Neural cell (in vitro differentiated cells): ENCODE data around the gene DRAM1. TPM values are rescaled to one million over a fixed set of nuclear protein-coding genes. Genes with fewer than 3 reads are reported as not detected.

Experiments
- H2AFZ ChIP-seq: fragments of 200-600, 300-800 bp; sonication (generic), shearing (Covaris generic); 2 replicates; pipeline ENCODE4 v1.6.0; 2014; ENCODE audit warnings: low read depth, mild to moderate bottlenecking, antibody characterized with exemption, low read length, moderate library complexity
- H3F3A ChIP-seq: fragments of 200-600 bp; shearing (Covaris generic); 2 replicates; pipeline ENCODE4 v1.6.1; 2016; ENCODE audit warnings: mild to moderate bottlenecking, moderate library complexity, mixed read lengths, antibody characterized with exemption, low read length; ENCODE audit not compliant: insufficient read depth, poor library complexity, severe bottlenecking
- H3K27ac ChIP-seq: fragments of 200-600, 300-800 bp; sonication (generic), shearing (Covaris generic); 2 replicates; pipeline ENCODE4 v1.5.1; 2014; ENCODE audit warnings: mild to moderate bottlenecking, low read length, moderate library complexity
- H3K27me3 ChIP-seq: fragments of 300-800, 200-600 bp; sonication (generic), shearing (Covaris generic); 2 replicates; pipeline ENCODE4 v1.6.0; 2014; ENCODE audit warnings: mild to moderate bottlenecking, low read depth, low read length, moderate library complexity; ENCODE audit not compliant: insufficient read depth
- H3K36me3 ChIP-seq: fragments of 300-800, 200-600 bp; sonication (generic), shearing (Covaris generic); 2 replicates; pipeline ENCODE4 v1.5.1; 2014; ENCODE audit warnings: mild to moderate bottlenecking, antibody characterized with exemption, low read length, moderate library complexity; ENCODE audit not compliant: insufficient read depth
- H3K4me2 ChIP-seq: fragments of 300-800, 200-600 bp; sonication (generic), shearing (Covaris generic); 2 replicates; pipeline ENCODE4 v1.6.0; 2014; ENCODE audit warnings: mild to moderate bottlenecking, low read length
- H3K4me3 ChIP-seq: fragments of 300-800, 200-600 bp; sonication (generic), shearing (Covaris generic); 2 replicates; pipeline ENCODE4 v1.5.1; 2014; ENCODE audit warnings: mild to moderate bottlenecking, low read length, moderate library complexity
- H3K79me2 ChIP-seq: fragments of 200-600 bp; shearing (Covaris generic); replicated peaks from 2 replicates; pipeline ENCODE4 v1.6.0; 2014; ENCODE audit warnings: mild to moderate bottlenecking, low read length, moderate library complexity; ENCODE audit not compliant: insufficient read depth
- H3K9ac ChIP-seq: fragments of 300-800, 200-600 bp; sonication (generic), shearing (Covaris generic); 2 replicates; pipeline ENCODE4 v1.6.1; 2016; ENCODE audit warnings: mild to moderate bottlenecking, low read length, mixed read lengths
- H3K9me2 ChIP-seq: fragments of 200-600 bp; shearing (Covaris generic); 2 replicates; pipeline ENCODE4 v1.6.1; 2016; ENCODE audit warnings: mild to moderate bottlenecking, low read length, mixed read lengths; ENCODE audit not compliant: insufficient read depth
- H3K9me3 ChIP-seq: fragments of 200-600, 300-800 bp; sonication (generic), shearing (Covaris generic); 2 replicates; pipeline ENCODE4 v1.6.1; 2016; ENCODE audit warnings: mild to moderate bottlenecking, mixed run types, low read length, moderate library complexity, mixed read lengths
- H4K20me1 ChIP-seq: fragments of 200-600 bp; shearing (Covaris generic); 2 replicates; pipeline ENCODE4 v1.6.1; 2016; ENCODE audit warnings: mild to moderate bottlenecking, mixed run types; ENCODE audit not compliant: insufficient read depth
- EP300 ChIP-seq: fragments of 450-650 bp; conservative IDR thresholded peaks from 2 replicates; pipeline ENCODE4 v1.6.1; 2014; ENCODE audit warnings: antibody characterized with exemption, mild to moderate bottlenecking, moderate library complexity; ENCODE audit not compliant: poor library complexity, severe bottlenecking
- EZH2 ChIP-seq: fragments of 200-600, 300-800 bp; shearing (Covaris generic), sonication (generic); IDR thresholded peaks from 2 replicates; pipeline ENCODE4 v1.6.1; 2014; ENCODE audit warnings: antibody characterized with exemption, low read length, borderline replicate concordance, mild to moderate bottlenecking; ENCODE audit not compliant: insufficient read depth, poor library complexity, severe bottlenecking
- MXI1 ChIP-seq: fragments of 450-650 bp; conservative IDR thresholded peaks from 2 replicates; pipeline ENCODE4 v1.6.1; 2014; ENCODE audit warnings: antibody characterized with exemption, mild to moderate bottlenecking; ENCODE audit not compliant: poor library complexity, severe bottlenecking
- POLR2AphosphoS5 ChIP-seq: IDR thresholded peaks from 2 replicates; pipeline ENCODE4 v1.6.1; 2012
- RAD21 ChIP-seq: fragments of 450-650 bp; conservative IDR thresholded peaks from 2 replicates; pipeline ENCODE4 v1.6.1; 2014; ENCODE audit warnings: antibody characterized with exemption, mild to moderate bottlenecking, moderate library complexity
- SMC3 ChIP-seq: fragments of 450-650 bp; conservative IDR thresholded peaks from 2 replicates; pipeline ENCODE4 v1.6.1; 2014; ENCODE audit warnings: antibody characterized with exemption, mild to moderate bottlenecking, moderate library complexity; ENCODE audit not compliant: poor library complexity
- TAF1 ChIP-seq: IDR thresholded peaks from 2 replicates; pipeline ENCODE4 v1.6.1; 2012; ENCODE audit warnings: low read depth
- polyA plus RNA-seq: library from polyadenylated mRNA; depleted of rRNA; stranded (reverse); fragments of >200 nt; gene quantifications from 2 replicates; pipeline ENCODE4 v1.2.3, GENCODE V29; 2014
- TF ChIP-seq, protein P1 (sequence below): fragments of 450-650 bp; IDR thresholded peaks from 2 replicates; pipeline ENCODE4 v1.5.1; 2014; ENCODE audit warnings: antibody characterized with exemption, mild to moderate bottlenecking, moderate library complexity; ENCODE audit not compliant: poor library complexity, severe bottlenecking
- TF ChIP-seq, protein P2 (sequence below): IDR thresholded peaks from 2 replicates; pipeline ENCODE4 v1.6.1; 2012; ENCODE audit warnings: borderline replicate concordance

Gene DRAM1
- polyA plus RNA-seq, 1 donor from 2014 or later: 0.17 TPM

DNA sequence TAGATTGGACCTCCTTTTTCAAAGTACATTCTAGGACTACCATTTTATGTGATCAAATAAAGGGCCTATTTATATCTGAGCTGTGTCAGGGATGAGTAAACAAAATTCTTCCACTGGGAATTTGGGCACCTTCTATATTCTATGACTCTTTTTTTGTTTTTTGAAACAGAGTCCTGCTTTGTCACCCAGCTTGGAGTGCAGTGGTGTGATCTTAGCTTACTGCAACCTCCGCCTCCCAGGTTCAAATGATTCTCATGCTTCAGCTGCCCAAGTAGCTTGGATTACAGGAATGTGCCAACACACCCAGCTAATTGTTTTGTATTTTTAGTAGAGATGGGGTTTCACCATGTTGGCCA lies 64.8 kb downstream of the DRAM1 start:
- H3K9me3 ChIP-seq: no peaks in the 10 kb centered on the region
- H3K9ac ChIP-seq: no peak overlapping the region
- no peaks in the 10 kb centered on the region for H3F3A ChIP-seq
- no peak overlapping the region for H3K27ac ChIP-seq
- TF ChIP-seq POLR2AphosphoS5: no peak
- TF ChIP-seq TAF1: no peak
- no peak for TF ChIP-seq SMC3
- TF ChIP-seq, protein P1, sequence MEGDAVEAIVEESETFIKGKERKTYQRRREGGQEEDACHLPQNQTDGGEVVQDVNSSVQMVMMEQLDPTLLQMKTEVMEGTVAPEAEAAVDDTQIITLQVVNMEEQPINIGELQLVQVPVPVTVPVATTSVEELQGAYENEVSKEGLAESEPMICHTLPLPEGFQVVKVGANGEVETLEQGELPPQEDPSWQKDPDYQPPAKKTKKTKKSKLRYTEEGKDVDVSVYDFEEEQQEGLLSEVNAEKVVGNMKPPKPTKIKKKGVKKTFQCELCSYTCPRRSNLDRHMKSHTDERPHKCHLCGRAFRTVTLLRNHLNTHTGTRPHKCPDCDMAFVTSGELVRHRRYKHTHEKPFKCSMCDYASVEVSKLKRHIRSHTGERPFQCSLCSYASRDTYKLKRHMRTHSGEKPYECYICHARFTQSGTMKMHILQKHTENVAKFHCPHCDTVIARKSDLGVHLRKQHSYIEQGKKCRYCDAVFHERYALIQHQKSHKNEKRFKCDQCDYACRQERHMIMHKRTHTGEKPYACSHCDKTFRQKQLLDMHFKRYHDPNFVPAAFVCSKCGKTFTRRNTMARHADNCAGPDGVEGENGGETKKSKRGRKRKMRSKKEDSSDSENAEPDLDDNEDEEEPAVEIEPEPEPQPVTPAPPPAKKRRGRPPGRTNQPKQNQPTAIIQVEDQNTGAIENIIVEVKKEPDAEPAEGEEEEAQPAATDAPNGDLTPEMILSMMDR: no peak
- no peak for TF ChIP-seq EZH2
- no peak for TF ChIP-seq EP300
- TF ChIP-seq, protein P2, sequence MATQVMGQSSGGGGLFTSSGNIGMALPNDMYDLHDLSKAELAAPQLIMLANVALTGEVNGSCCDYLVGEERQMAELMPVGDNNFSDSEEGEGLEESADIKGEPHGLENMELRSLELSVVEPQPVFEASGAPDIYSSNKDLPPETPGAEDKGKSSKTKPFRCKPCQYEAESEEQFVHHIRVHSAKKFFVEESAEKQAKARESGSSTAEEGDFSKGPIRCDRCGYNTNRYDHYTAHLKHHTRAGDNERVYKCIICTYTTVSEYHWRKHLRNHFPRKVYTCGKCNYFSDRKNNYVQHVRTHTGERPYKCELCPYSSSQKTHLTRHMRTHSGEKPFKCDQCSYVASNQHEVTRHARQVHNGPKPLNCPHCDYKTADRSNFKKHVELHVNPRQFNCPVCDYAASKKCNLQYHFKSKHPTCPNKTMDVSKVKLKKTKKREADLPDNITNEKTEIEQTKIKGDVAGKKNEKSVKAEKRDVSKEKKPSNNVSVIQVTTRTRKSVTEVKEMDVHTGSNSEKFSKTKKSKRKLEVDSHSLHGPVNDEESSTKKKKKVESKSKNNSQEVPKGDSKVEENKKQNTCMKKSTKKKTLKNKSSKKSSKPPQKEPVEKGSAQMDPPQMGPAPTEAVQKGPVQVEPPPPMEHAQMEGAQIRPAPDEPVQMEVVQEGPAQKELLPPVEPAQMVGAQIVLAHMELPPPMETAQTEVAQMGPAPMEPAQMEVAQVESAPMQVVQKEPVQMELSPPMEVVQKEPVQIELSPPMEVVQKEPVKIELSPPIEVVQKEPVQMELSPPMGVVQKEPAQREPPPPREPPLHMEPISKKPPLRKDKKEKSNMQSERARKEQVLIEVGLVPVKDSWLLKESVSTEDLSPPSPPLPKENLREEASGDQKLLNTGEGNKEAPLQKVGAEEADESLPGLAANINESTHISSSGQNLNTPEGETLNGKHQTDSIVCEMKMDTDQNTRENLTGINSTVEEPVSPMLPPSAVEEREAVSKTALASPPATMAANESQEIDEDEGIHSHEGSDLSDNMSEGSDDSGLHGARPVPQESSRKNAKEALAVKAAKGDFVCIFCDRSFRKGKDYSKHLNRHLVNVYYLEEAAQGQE: no peak
- TF ChIP-seq RAD21: no peak
- no peak for TF ChIP-seq MXI1
- H3K27me3 ChIP-seq: no peaks in the 10 kb centered on the region
- no peaks in the 10 kb centered on the region for H3K9me2 ChIP-seq
- H3K4me3 ChIP-seq: no peak overlapping the region
- no peak overlapping the region for H3K4me2 ChIP-seq
- no peak overlapping the region for H2AFZ ChIP-seq
- H4K20me1 ChIP-seq: no peaks in the 10 kb centered on the region
- no peaks in the 10 kb centered on the region for H3K36me3 ChIP-seq
- no peaks in the 10 kb centered on the region for H3K79me2 ChIP-seq

DNA sequence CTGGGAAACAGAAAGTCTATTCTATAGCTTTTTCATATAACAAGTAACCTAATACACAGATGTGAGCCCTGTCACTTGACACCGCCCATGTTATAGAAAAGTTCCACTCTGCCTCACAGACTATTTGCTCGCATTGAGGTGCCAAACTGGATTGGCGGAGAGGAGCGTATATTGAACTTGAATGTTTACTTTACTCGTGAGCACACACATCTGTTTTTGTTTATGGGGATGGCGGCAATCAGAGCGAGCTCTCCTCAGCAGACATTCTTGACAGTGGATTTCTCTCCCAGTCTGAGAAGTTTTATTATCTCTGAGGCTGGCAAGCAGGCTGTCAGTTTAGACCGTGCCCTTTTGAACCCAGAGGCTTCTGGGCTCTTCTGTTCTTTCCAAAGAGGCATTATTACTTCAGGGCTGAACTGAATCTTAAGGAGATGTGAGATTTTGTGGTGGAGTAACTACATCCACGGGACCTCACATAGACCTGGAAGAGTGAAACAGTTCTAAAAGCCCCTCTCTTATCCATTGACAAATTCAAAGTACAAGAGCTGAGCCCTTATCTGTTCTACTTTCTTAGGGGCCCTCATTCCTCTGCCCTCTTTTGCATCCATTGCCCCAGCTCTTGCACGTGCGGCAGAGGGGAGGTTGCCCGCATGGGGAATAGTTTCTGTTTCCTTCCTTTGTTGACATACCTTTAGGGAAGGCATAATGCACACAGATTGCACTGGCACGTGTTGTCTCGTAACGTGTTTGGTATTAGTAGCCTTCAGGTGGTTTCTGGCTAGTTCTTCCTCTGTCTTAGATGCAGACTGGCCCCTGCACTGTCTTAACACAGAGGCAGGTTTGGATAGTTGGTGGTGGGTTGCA lies 68.2 kb downstream of the DRAM1 start:
- H4K20me1 ChIP-seq: no peaks in the 10 kb centered on the region
- H3F3A ChIP-seq: no peaks in the 10 kb centered on the region
- no peaks in the 10 kb centered on the region for H3K9me3 ChIP-seq
- no peaks in the 10 kb centered on the region for H3K36me3 ChIP-seq
- H3K4me2 ChIP-seq: no peak overlapping the region
- H3K4me3 ChIP-seq: no peak overlapping the region
- H3K27me3 ChIP-seq: no peaks in the 10 kb centered on the region
- no peak overlapping the region for H3K9ac ChIP-seq
- TF ChIP-seq, protein P1: no peak
- TF ChIP-seq EP300: no peak
- no peak for TF ChIP-seq MXI1
- no peak for TF ChIP-seq SMC3
- TF ChIP-seq POLR2AphosphoS5: no peak
- TF ChIP-seq RAD21: no peak
- TF ChIP-seq EZH2: no peak
- TF ChIP-seq, protein P2: no peak
- TF ChIP-seq TAF1: no peak
- H3K27ac ChIP-seq: no peak overlapping the region
- H2AFZ ChIP-seq: no peak overlapping the region
- no peaks in the 10 kb centered on the region for H3K9me2 ChIP-seq
- H3K79me2 ChIP-seq: no peaks in the 10 kb centered on the region
